Embryonic facial prominence (tissue), 1 donor: ENCODE measurements around the gene C9.
"Not testable (repeated sequence)": the region's sequence is repeated elsewhere in the genome, so short reads cannot be mapped to it uniquely, and the experiment has no call there.

ENCODE experiments used
- DNase-seq: peaks from one replicate; pipeline ENCODE4 v3.0.0-alpha.2; 2016; ENCODE audit errors: extremely low spot score

Gene C9

DNA sequence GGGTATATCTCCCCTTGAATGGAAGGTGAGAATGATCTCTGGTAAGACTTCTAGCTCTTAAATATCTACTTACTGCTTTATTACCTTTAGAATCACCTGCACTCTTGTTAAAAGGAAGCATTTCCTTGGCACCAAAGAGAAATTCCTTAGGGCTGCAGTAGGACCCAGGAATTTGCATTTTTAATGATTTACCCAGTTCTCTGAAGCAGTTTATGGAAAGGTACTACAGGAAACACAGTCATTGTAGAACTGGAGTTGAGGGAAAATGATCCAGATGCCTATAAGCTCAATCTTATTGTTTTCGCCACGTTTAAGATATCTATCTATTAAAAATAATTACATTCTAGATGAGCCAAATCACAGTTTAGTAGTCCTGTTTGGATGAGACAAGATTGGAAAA is 9.5 kb upstream of the C9 start:
- DNase-seq = no peak

DNA sequence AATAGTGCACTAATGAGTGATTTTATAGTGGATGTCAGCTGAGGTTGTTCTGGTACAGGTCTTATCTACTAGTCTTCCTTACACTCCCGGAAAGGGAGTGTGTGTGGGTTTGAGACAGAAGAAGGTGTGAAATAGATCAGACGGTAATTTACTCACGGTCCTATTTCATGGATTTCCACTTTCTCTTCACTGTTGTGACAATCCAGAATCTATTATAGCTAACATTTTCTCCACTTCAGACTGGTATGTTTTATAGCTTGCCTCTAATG is 7.0 kb upstream of the C9 start:
- no peak for DNase-seq

DNA sequence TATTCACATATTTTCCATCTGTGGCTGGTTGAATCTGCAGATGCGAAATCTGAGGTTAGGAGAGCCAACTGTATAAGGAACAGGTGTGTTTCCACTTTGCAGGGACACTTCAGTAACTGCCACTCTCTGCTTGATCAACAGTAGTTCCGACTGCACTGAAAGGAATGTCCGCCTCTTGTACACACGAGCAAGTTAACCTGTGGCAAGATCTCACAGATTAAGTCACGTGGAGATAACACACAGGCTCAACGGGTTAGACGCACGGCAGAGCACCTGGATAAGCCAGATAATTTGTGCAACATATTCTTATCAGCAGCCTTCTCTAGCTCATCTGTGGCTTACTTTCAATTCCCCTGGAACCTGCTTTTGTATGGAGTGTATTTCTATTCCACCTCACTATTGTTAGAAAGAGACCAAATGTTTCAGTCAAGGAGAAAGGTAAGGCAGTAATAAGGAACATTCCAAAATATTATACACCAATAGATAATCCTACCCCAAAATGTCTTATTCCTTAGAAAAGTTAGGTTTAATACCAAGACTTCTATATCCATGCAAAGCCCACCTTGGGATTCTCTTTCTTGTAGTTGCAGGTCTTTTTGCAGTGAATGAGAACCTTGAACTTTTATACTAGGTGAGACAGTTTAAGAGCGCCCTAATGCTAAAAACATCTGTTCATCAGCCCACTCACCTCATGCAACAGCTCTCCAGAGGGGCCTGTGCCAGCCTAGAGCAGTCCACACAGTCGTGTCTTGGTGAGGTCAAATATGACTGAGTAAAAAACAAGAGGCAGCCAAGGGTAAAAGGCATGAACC is 6.5 kb upstream of the C9 start:
- no peak for DNase-seq

DNA sequence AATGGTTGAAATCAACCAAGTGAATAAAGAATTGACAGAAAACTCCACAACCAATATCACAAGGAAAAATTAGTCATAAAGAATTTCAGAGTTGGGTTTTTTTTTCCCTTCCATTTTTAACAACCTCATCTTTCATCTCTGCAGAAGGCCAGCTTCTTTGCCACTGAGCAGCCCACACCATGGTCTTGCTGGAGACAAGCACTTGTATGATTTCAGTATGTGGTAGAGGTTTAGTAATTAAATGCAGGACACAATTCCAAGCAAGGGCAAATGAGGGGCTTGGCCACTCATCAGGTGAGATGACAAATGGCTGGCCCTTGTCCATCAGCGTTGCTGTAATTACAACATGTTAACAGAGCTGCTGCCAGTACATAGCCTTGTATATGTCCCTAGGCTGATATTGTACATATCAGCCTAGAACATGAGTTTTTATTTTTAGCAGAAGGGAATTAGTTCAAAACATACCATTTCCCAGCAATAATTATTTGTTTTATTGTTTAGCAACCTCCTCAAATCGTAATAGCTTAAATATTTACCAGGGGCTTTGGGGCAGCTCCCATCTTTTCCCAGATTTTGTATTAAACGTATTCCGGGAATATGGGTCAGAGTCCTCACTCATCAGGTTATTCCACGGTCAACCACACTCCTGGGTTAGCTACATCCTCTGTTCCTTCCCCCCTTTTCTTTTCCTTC is 5.0 kb upstream of the C9 start:
- no peak for DNase-seq

DNA sequence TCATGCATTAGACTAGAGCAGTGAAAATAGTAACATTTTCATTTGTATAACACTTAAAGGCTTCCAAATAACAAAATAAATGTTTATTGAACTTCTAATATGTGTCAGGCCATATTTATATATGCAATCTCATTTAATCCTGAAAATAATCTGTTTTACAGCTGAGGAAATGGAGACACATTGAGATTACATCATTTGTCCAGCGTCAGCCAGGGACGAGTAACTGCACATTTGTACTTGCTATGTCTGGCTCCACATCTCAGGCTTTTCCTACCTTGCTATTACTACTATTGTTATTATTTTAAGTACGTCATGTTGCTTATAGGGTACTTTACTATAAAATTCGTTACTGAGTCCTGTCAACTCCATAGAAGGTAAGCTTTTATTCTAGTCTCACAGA is 3.8 kb upstream of the C9 start:
- no peak for DNase-seq

DNA sequence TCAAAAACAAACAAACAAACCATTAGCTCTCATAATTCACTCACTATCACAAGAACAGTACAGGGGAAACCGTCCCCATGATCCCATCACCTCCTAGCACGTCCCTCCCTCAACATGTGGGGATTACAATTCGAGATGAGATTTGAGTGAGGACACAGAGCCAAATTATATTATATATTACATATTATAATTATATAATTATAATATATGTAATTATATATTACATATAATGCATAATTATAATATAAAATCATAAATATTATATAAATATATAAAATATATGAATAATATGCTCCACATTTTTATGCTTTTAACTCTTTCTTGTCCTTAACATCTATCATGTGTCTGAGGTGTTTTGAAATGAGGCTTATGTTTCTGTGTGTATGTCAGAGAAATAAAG is 3.4 kb upstream of the C9 start:
- DNase-seq = no peak

DNA sequence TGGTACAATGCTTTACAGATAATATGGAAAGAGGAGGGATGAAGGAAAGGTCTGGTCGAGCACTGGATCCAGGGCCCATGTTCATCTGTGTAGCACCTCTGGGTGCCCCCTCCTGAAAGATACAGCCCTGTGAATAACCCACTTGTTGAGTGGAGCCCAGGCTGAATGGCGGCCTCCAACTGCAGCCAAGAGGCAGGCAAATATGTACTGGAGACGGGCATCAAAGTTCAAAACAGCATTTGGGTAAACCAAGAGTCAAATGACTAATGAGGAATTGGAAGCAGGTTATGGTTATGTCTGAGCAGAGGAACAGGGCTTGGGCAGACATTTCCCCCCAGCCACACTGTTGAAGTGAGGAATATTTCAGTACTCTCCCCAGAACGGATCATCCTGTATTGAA is 1.1 kb downstream of the C9 start:
- no peak for DNase-seq

DNA sequence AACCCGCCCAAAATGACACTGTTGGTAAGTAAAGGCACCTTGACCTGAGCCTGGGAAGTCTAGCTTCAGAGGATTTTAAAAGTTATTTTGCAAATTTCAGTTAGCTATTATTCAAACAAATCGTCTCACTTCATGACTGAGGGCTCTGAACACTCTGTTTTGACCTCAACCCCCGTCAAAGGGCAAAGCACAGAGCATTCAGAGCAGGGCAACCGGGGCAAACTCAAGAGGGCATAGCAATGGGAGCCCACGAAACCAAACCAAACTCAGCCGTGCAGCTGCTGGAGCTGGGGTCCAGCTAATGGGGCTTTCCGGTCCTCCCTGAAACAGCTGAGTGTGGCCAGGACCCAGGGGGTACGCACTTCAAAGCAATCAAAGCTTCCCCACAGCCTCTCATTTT is 1.6 kb downstream of the C9 start:
- no peak for DNase-seq

DNA sequence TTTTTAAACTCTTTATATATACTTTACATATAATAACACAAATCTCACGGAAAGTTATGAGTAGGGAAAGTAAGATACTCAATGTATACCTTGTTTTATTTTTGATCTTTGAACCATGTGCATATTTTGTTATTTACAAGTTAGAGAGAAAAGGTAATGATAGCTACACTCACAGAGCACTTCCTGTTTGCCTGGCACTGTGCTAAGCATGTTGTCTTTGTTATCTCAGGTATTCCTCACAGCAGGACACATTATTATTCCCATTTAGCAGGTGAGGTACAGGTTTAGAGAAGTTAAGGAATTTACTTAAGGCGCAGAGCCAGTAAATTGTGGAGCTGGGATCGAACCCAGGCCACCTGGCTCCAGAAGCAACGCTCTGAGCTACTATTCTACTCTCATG is 3.0 kb downstream of the C9 start:
- no peak for DNase-seq

DNA sequence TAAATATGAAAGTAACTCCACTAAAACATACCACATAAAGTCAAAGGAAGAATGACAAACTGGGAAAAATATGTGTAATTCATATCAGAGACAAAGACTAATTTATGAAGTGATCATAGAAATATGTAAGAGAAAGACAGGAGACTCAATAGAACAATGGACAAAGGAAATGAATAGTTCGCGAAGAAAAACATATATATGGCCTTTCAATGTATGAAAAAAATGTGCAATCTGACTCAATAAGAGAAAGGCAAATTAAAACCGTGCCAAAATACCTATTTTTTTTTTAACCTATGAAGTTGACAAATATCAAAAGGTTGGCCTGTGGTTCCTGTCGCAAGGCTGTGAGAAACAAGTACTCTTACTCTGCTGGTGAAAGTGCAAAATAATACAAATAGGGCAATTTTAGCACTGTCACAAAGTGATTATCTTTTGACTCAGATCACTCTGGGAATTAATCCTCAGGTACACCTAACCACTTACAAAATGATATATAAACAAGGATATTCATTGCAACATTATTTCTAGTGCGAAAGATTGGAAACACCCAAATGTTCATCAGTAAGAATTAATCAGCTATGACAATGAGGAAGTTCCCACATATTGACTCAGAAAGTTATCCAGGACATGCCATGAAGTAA is 3.7 kb downstream of the C9 start:
- DNase-seq = no peak

DNA sequence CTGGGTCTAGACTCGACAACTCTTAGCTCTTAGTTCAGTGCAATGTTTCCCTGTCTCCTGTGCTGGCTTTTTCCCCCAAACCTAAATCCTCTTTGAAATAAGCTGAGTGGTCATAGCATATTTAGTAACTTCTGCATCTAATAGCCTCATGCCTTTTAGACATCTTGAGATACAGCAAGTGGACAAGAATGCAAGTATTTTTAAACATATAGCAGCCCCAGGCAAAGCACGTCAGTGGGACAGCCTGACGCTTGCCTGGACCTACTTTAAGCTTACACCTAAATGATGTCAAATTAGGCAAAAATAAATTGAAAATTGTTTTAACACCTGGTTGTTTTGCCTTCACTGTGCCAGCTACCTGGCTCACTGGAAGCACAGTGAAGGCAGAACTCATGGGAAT is 8.0 kb downstream of the C9 start:
- no peak for DNase-seq

DNA sequence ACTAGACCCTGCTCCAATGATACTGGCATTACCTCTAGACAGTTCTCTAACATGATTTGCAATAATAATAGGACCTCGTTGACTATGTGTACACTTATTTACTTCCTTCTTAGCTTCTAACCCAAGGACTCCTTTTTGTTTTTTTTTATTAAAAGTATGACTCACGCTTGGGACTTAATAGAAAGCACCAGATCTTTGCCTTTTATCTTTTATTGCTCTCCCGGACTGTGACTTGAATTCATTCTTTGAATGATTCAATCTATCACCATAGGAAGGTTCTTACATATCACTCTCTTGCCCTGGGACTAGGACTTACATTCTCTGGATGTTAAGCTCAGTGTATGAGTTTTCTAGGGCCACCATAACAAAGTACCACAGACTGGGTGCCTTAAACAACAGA is 9.0 kb downstream of the C9 start:
- DNase-seq = no peak

DNA sequence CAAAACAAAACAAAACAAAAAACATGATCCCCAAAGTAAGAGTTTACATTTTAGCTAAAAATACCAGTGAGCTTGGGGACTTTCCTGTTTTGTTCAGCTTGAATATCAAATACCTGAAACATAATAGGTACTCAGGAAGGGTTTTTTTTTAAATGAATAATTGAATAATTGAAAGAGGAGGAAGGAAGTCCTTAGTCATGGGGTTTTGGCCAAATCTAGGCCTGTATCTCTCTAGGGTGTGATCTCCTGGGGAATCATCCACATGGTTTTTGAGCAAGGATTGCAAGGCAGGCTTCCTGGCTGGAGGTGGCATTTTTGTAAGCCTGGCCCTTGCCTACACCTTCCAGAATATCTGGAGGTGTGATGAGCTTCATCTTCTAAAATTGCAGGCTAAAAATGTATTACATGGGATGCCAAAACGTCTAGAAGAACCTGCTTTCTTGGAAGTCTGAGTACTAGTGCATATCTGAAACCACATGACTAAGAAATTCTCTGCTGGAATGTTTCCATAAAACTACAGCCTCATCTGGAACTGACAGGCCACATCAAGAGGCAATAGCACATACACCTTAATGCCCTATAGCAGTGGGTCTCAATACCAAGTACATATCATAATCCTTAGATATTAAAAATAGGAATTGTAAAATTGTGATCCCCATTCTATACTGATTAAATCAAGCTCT is 10.4 kb downstream of the C9 start:
- DNase-seq = no peak

DNA sequence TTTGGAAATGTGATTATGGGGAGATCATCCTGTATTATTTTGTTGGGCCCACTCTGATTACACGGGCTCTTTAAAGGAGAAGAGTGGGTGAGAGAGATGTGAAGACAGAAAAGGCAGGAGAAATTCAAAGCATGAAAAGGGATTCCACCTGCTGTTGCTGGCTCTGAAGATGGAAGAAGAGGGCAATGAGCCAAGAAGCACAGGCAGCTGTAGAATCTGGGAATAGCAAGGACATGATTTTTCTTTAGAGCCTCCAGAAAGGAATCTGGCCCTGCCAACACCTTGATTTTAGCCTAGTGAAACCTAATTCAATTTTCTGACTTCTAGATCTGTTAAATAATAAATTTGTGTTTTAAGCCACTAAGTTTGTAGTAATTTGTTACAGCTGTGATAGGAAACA is 11.3 kb downstream of the C9 start:
- no peak for DNase-seq

DNA sequence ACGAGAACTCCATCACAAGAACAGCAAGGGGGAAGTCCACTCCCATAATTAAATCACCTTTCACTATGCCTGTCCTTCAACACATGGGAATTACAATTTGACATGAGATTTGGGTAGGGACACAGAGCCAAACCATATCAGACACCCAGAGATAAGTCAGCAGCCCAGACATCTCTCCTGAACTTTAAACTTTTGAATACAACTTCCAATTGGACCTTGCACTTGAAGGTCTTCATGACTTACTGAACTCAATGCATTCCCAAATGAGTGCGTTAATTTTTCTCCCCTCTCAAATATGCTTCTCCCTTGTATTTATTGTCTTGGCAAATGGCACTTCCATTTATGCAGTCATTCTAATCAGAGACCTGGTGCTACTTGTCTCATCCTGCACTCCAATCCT is 12.1 kb downstream of the C9 start:
- DNase-seq = no peak

DNA sequence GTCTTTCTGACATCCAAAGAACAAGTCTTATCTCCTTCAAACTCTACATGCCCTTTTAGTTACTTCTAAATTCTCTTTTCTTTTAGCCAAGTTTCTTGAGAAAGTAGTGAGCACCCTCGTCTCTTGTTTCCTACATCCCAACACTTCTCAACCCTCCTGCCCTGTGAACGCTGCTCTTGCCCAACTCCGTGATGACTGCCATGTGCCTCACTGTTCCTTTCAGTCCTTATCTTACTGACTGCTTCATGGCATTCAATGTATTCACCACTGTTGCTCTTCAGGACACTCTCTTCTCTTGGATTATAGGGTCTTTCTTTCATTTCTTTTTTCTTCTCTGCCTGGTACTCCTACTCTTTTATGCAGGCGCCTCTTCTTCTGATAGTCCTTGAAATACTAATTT is 14.8 kb downstream of the C9 start:
- no peak for DNase-seq

DNA sequence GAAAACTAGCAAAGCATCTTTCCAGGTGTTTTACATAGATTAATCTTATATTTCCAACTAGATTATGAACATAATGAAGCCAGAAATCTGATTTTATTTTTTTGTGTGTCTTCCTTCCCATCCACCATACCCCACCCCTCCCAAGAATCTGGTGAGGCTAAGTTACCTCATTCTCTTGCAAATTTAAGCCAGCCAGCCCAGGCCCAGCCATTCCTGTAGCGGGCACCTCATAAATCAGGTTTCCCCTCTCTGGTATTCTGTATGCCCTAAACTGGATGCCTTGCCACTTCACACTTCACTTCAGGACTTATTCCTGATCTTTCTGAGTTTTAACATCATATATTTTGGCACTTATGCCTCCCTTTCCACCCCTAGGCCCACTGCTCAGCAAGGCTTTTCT is 21.8 kb downstream of the C9 start:
- DNase-seq = no peak

DNA sequence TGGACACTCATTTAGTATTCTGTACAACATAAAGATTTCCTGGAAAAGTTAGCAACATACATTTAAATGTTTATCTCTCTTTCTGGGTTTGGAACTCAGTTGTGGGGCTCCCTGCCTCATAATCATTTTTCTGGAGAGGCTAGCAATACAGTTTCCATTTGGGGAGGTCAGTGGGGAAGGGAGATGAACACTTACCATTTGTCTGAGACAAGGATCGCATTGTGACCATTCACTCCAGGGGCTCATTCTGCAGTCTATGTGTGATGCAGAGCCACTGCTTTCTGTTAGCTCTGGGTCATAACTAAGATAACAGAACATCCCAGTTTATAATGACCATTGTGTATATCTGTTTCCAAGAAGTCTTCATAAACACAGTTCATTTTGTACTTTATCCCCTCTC is 22.4 kb downstream of the C9 start:
- no peak for DNase-seq

DNA sequence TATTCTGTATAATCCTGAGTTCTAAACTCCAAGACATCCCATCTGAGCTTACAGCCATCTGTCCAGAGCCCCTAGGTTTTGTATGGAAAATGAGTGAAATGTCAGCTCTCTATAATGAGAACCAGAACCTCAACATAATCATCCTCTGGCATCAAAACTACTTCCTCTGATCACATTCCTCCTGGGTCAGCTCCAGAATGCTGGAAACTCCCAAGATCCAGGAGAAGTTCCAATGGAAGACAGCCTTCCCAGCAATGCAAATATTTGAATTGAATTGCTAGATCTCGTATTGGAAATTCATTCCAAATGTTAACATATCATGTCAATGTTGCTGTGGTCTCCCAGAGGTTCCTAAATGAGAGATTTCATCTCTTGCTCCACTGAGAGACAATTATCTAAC is 23.8 kb downstream of the C9 start:
- no peak for DNase-seq

DNA sequence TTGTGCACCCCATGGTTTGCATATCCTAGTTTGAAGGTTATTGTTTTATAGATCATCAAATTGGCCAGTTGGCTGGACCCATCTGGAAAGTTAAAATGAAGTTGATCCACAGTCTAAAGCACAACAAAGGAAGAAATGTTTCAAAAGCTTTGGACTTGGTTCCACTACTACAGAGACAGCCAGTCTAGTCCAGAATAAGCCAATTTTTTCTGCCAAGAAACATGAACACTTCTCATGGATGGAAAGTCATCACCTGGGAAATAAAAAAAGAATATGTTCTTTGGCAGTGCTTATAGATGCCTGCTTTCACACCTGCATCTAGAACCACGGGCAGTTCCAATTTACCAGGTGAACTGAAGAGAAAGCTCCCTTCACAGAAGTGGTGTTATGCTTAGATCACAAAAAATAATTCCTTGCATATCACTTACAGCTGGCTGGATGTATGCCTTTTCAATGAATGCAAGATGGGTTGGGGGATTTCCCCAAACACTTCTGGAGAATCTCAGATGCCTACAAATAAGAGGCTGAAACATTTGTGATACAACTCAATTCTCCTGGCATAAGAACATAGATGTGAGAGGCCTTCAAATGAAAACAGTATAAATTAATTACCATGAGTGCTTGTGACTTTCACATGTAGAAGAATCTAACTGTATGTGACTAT is 26.9 kb downstream of the C9 start:
- no peak for DNase-seq

DNA sequence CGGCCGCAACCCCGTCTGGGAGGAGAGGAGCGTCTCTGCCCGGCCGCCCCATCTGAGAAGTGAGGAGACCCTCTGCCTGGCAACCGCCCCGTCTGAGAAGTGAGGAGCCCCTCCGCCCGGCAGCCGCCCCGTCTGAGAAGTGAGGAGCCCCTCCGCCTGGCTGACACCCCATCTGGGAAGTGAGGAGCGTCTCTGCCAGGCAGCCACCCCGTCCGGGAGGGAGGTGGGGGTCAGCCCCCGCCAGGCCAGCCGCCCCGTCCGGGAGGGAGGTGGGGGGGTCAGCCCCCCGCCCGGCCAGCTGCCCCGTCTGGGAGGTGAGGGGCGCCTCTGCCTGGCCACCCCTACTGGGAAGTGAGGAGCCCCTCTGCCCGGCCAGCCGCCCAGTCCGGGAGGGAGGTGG is 30.0 kb downstream of the C9 start:
- DNase-seq = not testable (repeated sequence)

DNA sequence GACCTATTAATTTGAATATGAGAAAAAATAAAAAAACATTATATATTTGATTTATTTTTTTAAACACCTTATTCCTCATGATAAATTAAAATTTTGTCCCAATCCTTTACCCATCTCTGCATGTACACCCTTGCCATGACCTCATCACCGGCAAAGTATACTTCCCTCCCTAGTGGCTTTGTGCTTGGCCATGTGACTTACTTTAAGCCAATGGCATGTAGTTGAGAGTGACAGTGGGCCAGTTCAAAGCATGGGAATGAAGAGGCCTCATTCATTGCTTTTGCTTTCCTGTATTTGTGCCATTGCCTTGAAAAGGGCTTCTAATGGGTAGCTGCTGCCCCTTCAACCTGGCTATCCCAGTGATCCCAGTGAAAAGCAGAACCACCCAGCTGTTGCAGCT is 31.2 kb downstream of the C9 start:
- DNase-seq = no peak
